ENCODE results near the gene TAGLN3. TPM values are rescaled to one million over a fixed set of nuclear protein-coding genes. Genes with fewer than 3 reads are reported as not detected.

The TAGLN3 gene
- total and polyA plus RNA-seq, 2 donors from 2014 or later, result 0.79 to 5.7 TPM

DNA sequence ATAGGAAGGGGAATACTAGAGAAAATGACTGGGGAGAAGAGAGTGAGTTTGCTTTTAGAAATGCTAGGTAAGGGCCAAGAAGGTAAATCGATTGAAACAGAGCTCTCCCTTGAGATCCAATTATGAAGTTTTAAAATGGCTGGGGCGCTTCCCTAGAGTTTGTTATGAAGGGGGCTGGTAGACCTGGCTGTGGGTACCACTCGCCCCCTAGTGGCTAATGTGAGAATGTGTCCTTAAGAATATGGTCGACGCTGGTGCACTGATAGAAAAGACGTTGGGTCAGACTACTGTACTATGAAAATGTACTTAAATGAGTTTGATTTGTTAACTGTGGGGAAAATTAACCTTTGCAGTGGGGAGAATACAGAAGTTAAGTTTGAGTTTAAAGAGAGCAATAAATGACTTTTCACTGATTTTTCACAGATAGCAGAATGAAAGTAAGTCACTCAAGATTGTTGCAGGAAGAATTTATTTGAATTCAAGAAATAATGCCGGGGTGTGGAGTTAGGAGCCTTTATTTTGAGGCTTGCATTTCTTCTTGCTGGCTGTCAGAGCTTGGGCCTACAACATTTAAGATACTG lies 45.0 kb downstream of the TAGLN3 start:
- H3K9me3 ChIP-seq (ENCODE audit: control insufficient read depth in 2 of 3, insufficient read depth in 1 of 3, low read length in 3 of 3), result no peaks in the 10 kb centered on the region
- intact Hi-C loops (cut with DNase I), result no loop called here
- FAIRE-seq, result peak; percentile 78
- H3K4me3 ChIP-seq (ENCODE audit: low read length in 3 of 3), result peak overlapping the region in 2 of 3 donors; percentile 32 to 36
- peak overlapping the region in 1 of 3 donors; percentile 44 for H3K9ac ChIP-seq (ENCODE audit: low read length in 3 of 3)
- H3K4me1 ChIP-seq (ENCODE audit: control insufficient read depth in 2 of 3, insufficient read depth in 2 of 3, low read depth in 1 of 3, low read length in 3 of 3), result peaks cover 0 to 4% (median 0%) of the 10 kb centered on the region in 3 donors
- no peaks in the 10 kb centered on the region for H3K27me3 ChIP-seq (ENCODE audit: control insufficient read depth, insufficient read depth, low read length)
- TF ChIP-seq, protein P1, sequence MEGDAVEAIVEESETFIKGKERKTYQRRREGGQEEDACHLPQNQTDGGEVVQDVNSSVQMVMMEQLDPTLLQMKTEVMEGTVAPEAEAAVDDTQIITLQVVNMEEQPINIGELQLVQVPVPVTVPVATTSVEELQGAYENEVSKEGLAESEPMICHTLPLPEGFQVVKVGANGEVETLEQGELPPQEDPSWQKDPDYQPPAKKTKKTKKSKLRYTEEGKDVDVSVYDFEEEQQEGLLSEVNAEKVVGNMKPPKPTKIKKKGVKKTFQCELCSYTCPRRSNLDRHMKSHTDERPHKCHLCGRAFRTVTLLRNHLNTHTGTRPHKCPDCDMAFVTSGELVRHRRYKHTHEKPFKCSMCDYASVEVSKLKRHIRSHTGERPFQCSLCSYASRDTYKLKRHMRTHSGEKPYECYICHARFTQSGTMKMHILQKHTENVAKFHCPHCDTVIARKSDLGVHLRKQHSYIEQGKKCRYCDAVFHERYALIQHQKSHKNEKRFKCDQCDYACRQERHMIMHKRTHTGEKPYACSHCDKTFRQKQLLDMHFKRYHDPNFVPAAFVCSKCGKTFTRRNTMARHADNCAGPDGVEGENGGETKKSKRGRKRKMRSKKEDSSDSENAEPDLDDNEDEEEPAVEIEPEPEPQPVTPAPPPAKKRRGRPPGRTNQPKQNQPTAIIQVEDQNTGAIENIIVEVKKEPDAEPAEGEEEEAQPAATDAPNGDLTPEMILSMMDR (IDR thresholded peaks at IDR 0.05; ENCODE audit: borderline replicate concordance, extremely low read depth, insufficient read depth), result peak; percentile 88
- peak in 4 of 5 donors; percentile 49 to 86 (median 66) for DNase-seq
- H3K27ac ChIP-seq (ENCODE audit: low read depth in 2 of 2, low read length in 2 of 2), result no peak overlapping the region
- H3K36me3 ChIP-seq (ENCODE audit: control insufficient read depth in 2 of 3, insufficient read depth in 3 of 3, low read length in 3 of 3), result no peaks in the 10 kb centered on the region

DNA sequence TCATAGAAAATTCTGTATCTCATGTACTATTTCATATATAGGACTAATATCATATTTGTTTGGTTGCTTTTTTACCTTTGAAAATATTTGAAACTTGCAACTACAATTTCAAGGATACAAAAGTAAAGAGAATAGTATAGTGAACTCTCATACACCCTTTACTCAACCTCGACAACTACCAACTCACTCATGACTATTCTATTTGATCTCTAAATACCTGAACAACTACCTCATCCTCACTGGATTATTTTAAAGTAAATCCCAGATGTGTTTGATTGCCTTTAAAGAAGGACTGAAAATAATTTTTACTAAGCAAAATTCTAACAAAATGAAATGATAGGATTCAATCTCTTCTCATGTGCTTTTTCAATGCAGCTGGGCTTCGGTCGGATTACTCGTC lies 47.9 kb downstream of the TAGLN3 start:
- Histone ChIP-seq H3K27ac (ENCODE audit: low read depth in 2 of 2, low read length in 2 of 2) (no peak overlapping the region), H3K27me3 (ENCODE audit: control insufficient read depth, insufficient read depth, low read length) (no peaks in the 10 kb centered on the region), H3K9me3 (ENCODE audit: control insufficient read depth in 2 of 3, insufficient read depth in 1 of 3, low read length in 3 of 3) (no peaks in the 10 kb centered on the region), H3K9ac (ENCODE audit: low read length in 3 of 3) (no peak overlapping the region), H3K4me1 (ENCODE audit: control insufficient read depth in 2 of 3, insufficient read depth in 2 of 3, low read depth in 1 of 3, low read length in 3 of 3) (peaks cover 0 to 4% (median 0%) of the 10 kb centered on the region in 3 donors), H3K4me3 (ENCODE audit: low read length in 3 of 3) (no peak overlapping the region), H3K36me3 (ENCODE audit: control insufficient read depth in 2 of 3, insufficient read depth in 3 of 3, low read length in 3 of 3) (no peaks in the 10 kb centered on the region)
- FAIRE-seq (no peak), DNase-seq (no peak)
- TF ChIP-seq, protein P1 (IDR thresholded peaks at IDR 0.05; ENCODE audit: borderline replicate concordance, extremely low read depth, insufficient read depth), result no peak
- intact Hi-C loops (cut with DNase I), result no loop called here

DNA sequence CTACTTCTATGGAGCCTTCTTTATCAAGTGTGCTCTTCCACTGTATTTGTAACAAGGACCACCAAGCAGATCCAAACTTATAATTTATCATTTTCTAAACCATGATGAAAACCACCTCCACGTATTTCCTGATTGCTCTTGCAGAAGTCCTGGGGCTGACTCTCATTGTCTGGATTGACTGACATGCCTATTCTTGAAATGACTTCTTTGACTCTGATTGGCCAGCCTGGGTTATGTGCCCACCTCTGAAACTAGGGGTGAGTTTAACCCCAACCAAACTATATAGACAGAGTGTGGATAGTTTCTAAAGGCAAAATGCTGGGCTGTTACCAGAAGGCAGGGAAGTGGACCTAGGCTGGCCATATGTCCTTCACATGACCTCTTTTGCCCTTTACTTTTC lies 48.5 kb downstream of the TAGLN3 start:
- no peaks in the 10 kb centered on the region for H3K9me3 ChIP-seq (ENCODE audit: control insufficient read depth in 2 of 3, insufficient read depth in 1 of 3, low read length in 3 of 3)
- intact Hi-C loops (cut with DNase I), result no loop called here
- H3K4me3 ChIP-seq (ENCODE audit: low read length in 3 of 3), result no peak overlapping the region
- H3K36me3 ChIP-seq (ENCODE audit: control insufficient read depth in 2 of 3, insufficient read depth in 3 of 3, low read length in 3 of 3), result no peaks in the 10 kb centered on the region
- no peak overlapping the region for H3K27ac ChIP-seq (ENCODE audit: low read depth in 2 of 2, low read length in 2 of 2)
- H3K4me1 ChIP-seq (ENCODE audit: control insufficient read depth in 2 of 3, insufficient read depth in 2 of 3, low read depth in 1 of 3, low read length in 3 of 3), result peaks cover 0 to 4% (median 0%) of the 10 kb centered on the region in 3 donors
- FAIRE-seq, result no peak
- H3K27me3 ChIP-seq (ENCODE audit: control insufficient read depth, insufficient read depth, low read length), result no peaks in the 10 kb centered on the region
- no peak overlapping the region for H3K9ac ChIP-seq (ENCODE audit: low read length in 3 of 3)
- TF ChIP-seq, protein P1 (IDR thresholded peaks at IDR 0.05; ENCODE audit: borderline replicate concordance, extremely low read depth, insufficient read depth), result no peak
- DNase-seq, result no peak

DNA sequence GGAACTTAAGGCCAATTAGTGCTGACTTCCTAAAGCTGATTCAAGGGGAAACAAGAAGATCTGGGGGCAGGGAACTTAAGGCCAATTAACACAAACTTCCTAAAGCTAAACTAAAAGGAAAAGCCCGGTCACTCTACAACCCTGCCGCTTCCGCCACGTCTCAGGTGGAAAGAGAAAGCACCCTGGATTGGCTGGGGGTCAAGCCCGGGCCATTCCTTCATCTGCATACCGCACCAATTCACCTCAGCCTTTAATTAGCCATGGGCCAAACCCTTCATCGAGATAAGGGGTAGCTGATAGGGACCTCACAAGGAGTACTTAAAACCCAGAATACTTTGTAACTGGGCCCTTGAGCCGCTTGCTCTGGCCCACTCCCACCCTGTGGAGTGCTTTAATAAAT lies 50.2 kb downstream of the TAGLN3 start:
- Histone ChIP-seq H3K36me3 (ENCODE audit: control insufficient read depth in 2 of 3, insufficient read depth in 3 of 3, low read length in 3 of 3) (no peaks in the 10 kb centered on the region), H3K4me1 (ENCODE audit: control insufficient read depth in 2 of 3, insufficient read depth in 2 of 3, low read depth in 1 of 3, low read length in 3 of 3) (peaks cover 0 to 3% (median 0%) of the 10 kb centered on the region in 3 donors), H3K27ac (ENCODE audit: low read depth in 2 of 2, low read length in 2 of 2) (no peak overlapping the region), H3K4me3 (ENCODE audit: low read length in 3 of 3) (no peak overlapping the region), H3K9me3 (ENCODE audit: control insufficient read depth in 2 of 3, insufficient read depth in 1 of 3, low read length in 3 of 3) (no peaks in the 10 kb centered on the region), H3K9ac (ENCODE audit: low read length in 3 of 3) (no peak overlapping the region), H3K27me3 (ENCODE audit: control insufficient read depth, insufficient read depth, low read length) (no peaks in the 10 kb centered on the region)
- no peak for FAIRE-seq
- TF ChIP-seq, protein P1 (IDR thresholded peaks at IDR 0.05; ENCODE audit: borderline replicate concordance, extremely low read depth, insufficient read depth), result no peak
- intact Hi-C loops (cut with DNase I), result no loop called here
- no peak for DNase-seq
